IPS-18a (cell line): Measurements from ENCODE around the gene CRYBG1.
"Not testable (repeated sequence)": the region's sequence is repeated elsewhere in the genome, so short reads cannot be mapped to it uniquely, and the experiment has no call there.

Experiments
- H3K27ac ChIP-seq: one replicate; pipeline ENCODE4 v1.5.1; 2013; ENCODE audit warnings: low read length
- H3K27me3 ChIP-seq: one replicate; pipeline ENCODE4 v1.6.1; 2013; ENCODE audit warnings: mild to moderate bottlenecking, low read length; ENCODE audit not compliant: control insufficient read depth, insufficient read depth
- H3K36me3 ChIP-seq: one replicate; pipeline ENCODE4 v1.6.1; 2013; ENCODE audit warnings: low read depth, low read length; ENCODE audit not compliant: control insufficient read depth
- H3K4me1 ChIP-seq: one replicate; pipeline ENCODE4 v1.6.1; 2013; ENCODE audit warnings: low read depth, low read length; ENCODE audit not compliant: control insufficient read depth
- H3K4me3 ChIP-seq: one replicate; pipeline ENCODE4 v1.5.1; 2013; ENCODE audit warnings: low read length
- H3K9ac ChIP-seq: one replicate; pipeline ENCODE4 v1.6.1; 2013; ENCODE audit warnings: mild to moderate bottlenecking, low read length, moderate library complexity
- H3K9me3 ChIP-seq: one replicate; pipeline ENCODE4 v1.6.1; 2013; ENCODE audit warnings: low read depth, low read length; ENCODE audit not compliant: control insufficient read depth

CRYBG1 gene

DNA sequence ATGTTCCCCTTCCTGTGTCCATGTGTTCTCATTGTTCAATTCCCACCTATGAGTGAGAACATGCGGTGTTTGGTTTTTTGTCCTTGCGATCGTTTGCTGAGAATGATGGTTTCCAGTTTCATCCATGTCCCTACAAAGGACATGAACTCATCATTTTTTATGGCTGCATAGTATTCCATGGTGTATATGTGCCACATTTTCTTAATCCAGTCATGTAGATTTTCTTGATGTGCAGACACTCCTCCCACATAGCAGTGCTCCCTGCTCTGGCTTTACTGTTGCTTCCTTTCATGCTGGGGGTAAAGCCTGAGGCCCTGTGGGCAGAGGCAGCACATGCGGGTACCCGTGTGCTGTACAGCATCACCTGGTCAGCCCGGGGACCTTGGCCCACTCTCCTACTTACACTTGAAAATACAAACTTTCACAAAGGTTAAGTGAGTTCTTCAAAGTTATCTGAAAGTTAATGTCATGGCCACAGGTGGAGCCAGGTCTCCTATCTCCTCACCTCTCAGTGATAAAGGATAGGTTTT lies 188.5 kb downstream of the CRYBG1 start:
- not testable (repeated sequence) for H3K4me1 ChIP-seq, H3K9ac ChIP-seq, H3K36me3 ChIP-seq, H3K27ac ChIP-seq, H3K27me3 ChIP-seq, H3K9me3 ChIP-seq, H3K4me3 ChIP-seq

- H3K9me3 ChIP-seq, result no peaks in the 10 kb centered on the region
- H3K27me3 ChIP-seq, result no peaks in the 10 kb centered on the region
- H3K4me3 ChIP-seq, result no peak overlapping the region
- no peak overlapping the region for H3K27ac ChIP-seq
- peaks cover 6% of the 10 kb centered on the region for H3K4me1 ChIP-seq
- H3K36me3 ChIP-seq, result no peaks in the 10 kb centered on the region
- H3K9ac ChIP-seq, result no peak overlapping the region
Measured at GRCh38 chr6:106549521-106549920, 189.0 kb downstream of the CRYBG1 start.

GRCh38 chr6:106551155-106551554 lies 190.6 kb downstream of the CRYBG1 start:
- H3K4me3 ChIP-seq, result no peak overlapping the region
- no peak overlapping the region for H3K27ac ChIP-seq
- H3K27me3 ChIP-seq, result no peaks in the 10 kb centered on the region
- no peak overlapping the region for H3K9ac ChIP-seq
- no peaks in the 10 kb centered on the region for H3K9me3 ChIP-seq
- H3K4me1 ChIP-seq, result peaks cover 6% of the 10 kb centered on the region
- H3K36me3 ChIP-seq, result no peaks in the 10 kb centered on the region

DNA sequence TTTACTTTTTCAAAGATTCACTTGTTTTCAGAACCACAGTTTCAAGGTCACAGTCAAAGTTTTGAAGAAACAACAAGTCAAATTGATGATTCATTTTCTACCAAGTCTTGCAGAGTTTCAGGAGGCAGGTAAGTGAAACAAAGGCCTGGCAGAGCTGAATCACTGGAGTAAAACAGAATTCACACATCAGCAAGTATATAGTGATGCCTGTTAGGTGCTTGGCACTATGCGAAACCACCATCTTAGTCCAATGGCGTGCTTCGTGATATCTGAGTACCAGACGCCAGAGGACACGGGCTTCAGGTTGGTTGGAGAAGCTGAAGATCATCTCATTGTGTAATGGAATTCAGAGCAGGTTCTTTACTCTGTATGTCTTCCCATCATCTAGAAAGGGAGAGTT lies 192.9 kb downstream of the CRYBG1 start:
- Histone ChIP-seq H3K9ac (no peak overlapping the region), H3K9me3 (no peaks in the 10 kb centered on the region), H3K4me3 (no peak overlapping the region), H3K4me1 (no peaks in the 10 kb centered on the region), H3K27me3 (no peaks in the 10 kb centered on the region), H3K36me3 (no peaks in the 10 kb centered on the region), H3K27ac (no peak overlapping the region)

- no peak overlapping the region for H3K4me3 ChIP-seq
- H3K9ac ChIP-seq, result no peak overlapping the region
- H3K4me1 ChIP-seq, result no peaks in the 10 kb centered on the region
- H3K9me3 ChIP-seq, result no peaks in the 10 kb centered on the region
- no peaks in the 10 kb centered on the region for H3K36me3 ChIP-seq
- H3K27me3 ChIP-seq, result no peaks in the 10 kb centered on the region
- H3K27ac ChIP-seq, result no peak overlapping the region
Measured at GRCh38 chr6:106555767-106556166, 195.2 kb downstream of the CRYBG1 start.

- Histone ChIP-seq H3K4me1 (no peaks in the 10 kb centered on the region), H3K27me3 (no peaks in the 10 kb centered on the region), H3K9ac (no peak overlapping the region), H3K4me3 (no peak overlapping the region), H3K9me3 (no peaks in the 10 kb centered on the region), H3K36me3 (no peaks in the 10 kb centered on the region), H3K27ac (no peak overlapping the region)
Measured at GRCh38 chr6:106556368-106556960, 195.9 kb downstream of the CRYBG1 start.

GRCh38 chr6:106557837-106558236 lies 197.3 kb downstream of the CRYBG1 start:
- no peak overlapping the region for H3K27ac ChIP-seq
- no peaks in the 10 kb centered on the region for H3K9me3 ChIP-seq
- no peak overlapping the region for H3K9ac ChIP-seq
- no peak overlapping the region for H3K4me3 ChIP-seq
- H3K36me3 ChIP-seq, result no peaks in the 10 kb centered on the region
- H3K27me3 ChIP-seq, result no peaks in the 10 kb centered on the region
- no peaks in the 10 kb centered on the region for H3K4me1 ChIP-seq

- Histone ChIP-seq H3K27ac (no peak overlapping the region), H3K9me3 (no peaks in the 10 kb centered on the region), H3K4me3 (no peak overlapping the region), H3K9ac (no peak overlapping the region), H3K36me3 (no peaks in the 10 kb centered on the region), H3K27me3 (no peaks in the 10 kb centered on the region), H3K4me1 (no peaks in the 10 kb centered on the region)
Measured at GRCh38 chr6:106558364-106558763, 197.8 kb downstream of the CRYBG1 start.

DNA sequence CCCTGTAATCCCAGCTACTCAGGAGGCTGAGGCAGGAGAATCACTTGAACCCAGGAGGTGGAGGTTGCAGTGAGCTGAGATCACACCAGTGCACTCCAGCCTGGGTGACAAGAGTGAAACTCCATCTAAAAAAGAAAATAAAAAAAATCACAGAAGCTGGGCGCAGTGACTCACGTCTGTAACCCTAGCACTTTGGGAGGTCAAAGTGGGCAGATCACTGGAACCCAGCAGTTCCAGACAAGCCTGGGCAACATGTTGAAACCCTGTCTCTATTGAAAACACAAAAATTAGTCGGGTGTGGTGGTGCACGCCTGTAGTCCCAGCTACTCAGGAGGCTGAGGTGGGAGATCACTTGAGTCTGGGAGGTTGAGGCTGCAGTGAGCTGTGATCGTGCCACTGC lies 199.1 kb downstream of the CRYBG1 start:
- not testable (repeated sequence) for H3K27me3 ChIP-seq, H3K4me1 ChIP-seq, H3K36me3 ChIP-seq, H3K9me3 ChIP-seq, H3K27ac ChIP-seq, H3K4me3 ChIP-seq, H3K9ac ChIP-seq

GRCh38 chr6:106560996-106561685 lies 200.6 kb downstream of the CRYBG1 start:
- no peak overlapping the region for H3K9ac ChIP-seq
- no peak overlapping the region for H3K27ac ChIP-seq
- no peaks in the 10 kb centered on the region for H3K27me3 ChIP-seq
- H3K36me3 ChIP-seq, result no peaks in the 10 kb centered on the region
- H3K4me3 ChIP-seq, result no peak overlapping the region
- H3K4me1 ChIP-seq, result peaks cover 6% of the 10 kb centered on the region
- H3K9me3 ChIP-seq, result no peaks in the 10 kb centered on the region

DNA sequence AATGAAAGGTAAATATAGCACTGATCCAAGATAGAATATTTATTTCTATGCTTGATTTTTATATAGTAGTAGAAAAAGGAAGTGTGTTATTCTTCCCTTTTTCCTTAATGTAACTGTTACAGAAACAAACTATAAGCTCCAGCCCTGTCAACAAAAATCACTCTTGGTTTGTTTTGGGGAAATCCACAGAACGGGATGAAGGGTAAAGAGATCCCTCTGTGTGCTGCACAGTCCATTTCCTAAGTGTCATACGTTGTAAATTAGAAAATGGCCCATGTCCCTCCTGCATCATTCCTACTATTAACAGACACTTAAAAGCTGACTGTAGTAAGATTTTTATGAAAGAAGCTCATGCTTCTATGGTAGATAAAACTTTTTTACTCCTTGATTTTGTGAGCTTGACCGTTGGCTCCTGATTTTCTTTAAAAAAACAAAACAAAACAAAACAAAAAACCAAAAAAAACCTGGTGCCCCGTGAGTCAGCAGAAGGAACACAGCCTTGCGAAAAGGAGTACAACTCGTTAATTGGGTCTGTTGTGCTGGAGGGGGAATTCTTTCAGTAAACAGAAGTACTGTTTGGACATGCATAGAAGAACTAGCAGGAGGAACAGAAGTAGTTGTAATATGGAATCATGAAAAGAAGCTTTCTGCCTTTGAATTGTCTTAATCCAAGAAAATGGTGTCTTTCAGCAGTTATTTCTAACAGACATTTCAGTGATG lies 201.3 kb downstream of the CRYBG1 start:
- Histone ChIP-seq H3K9me3 (no peaks in the 10 kb centered on the region), H3K4me3 (no peak overlapping the region), H3K4me1 (peaks cover 6% of the 10 kb centered on the region), H3K36me3 (no peaks in the 10 kb centered on the region), H3K27ac (no peak overlapping the region), H3K27me3 (no peaks in the 10 kb centered on the region), H3K9ac (no peak overlapping the region)
